ENCODE measurements around the gene HOXC6.

GRCh38 chr12:53985994-53986685 is 42.1 kb upstream of the HOXC6 start:
- TF ChIP-seq NFE2L1 (CRISPR knock-in tag; IDR thresholded peaks at IDR 0.05) (no peak), SMAD3 (CRISPR knock-in tag; IDR thresholded peaks at IDR 0.05; ENCODE audit: borderline replicate concordance) (no peak), USF1 (CRISPR knock-in tag; IDR thresholded peaks at IDR 0.05) (no peak), MAX (CRISPR knock-in tag; IDR thresholded peaks at IDR 0.05) (no peak), CTCF (IDR thresholded peaks at IDR 0.05) (no peak), ZNF416 (CRISPR knock-in tag; IDR thresholded peaks at IDR 0.05) (no peak), ZSCAN18 (CRISPR knock-in tag; IDR thresholded peaks at IDR 0.05) (no peak), SOX15 (CRISPR knock-in tag; IDR thresholded peaks at IDR 0.05) (no peak), E2F5 (CRISPR knock-in tag; IDR thresholded peaks at IDR 0.05) (no peak)

Data from WTC11 (cell line).